NCI-H128 (cell line): ENCODE results near the gene TGOLN2.
"Not testable (repeated sequence)": the region's sequence is repeated elsewhere in the genome, so short reads cannot be mapped to it uniquely, and the experiment has no call there.

ENCODE experiments used
- DNase-seq: peaks from one replicate; lab custom pipeline; 2025; ENCODE audit not compliant: unreplicated experiment; lab: John Stamatoyannopoulos, UW

TGOLN2 gene

DNA sequence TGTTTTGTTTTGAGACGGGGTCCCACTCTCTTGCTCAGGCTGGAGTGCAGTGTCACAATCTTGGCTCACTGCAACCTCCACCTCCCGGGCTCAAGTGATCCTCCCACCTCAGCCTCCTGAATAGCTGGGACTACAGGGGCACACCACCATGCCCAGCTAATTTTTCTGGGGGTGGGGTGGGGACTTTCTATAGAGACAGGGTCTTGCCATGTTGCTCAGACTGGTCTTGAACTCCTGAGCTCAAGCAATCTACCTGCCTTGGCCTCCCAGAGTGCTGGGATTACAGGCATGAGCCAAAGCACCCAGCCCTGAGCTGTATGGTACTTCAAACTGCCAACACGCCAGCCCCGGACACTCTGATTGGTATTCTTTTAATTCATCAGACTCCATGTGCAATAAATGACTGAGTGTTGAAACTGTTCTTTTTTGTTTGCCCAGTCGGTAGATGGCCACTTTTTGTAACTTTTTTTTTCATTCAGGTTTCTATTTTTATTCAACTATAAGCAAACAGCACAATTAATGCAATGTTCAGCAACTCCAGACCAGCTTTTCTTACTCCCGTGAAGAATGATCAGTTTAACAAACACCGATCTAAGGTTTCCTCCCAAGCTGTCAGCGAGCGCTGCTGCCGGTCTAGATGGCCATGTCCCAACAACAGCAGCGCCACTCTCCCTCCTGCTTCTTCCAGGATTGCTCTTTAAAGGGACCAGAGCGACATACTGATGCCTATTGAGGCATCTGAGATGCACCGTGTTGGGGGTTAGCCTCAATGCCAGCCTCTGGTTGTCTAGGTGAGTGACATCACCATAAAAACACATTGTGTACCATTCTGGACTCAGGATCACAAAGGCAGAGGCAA is 12.5 kb upstream of the TGOLN2 start:
- no peak for DNase-seq

DNA sequence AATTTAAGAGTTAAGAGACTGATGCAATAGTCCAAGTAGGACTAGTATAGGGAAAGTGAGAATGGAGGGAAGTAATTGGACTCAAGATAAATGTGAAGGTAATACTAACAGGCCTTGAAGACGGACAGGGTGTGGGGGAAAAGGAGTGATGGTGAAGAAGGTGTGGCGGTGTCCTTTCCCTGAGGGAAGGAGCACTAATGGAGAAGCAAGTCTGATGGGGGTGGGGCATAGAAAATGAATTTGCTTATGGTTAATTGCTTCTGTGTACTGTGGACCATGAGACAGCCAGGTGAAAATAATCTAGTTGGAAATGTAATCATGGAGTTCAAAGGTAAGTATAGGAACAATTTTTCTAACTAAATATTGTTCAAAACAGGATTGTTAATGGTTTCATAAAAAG is 7.1 kb upstream of the TGOLN2 start:
- DNase-seq: no peak

DNA sequence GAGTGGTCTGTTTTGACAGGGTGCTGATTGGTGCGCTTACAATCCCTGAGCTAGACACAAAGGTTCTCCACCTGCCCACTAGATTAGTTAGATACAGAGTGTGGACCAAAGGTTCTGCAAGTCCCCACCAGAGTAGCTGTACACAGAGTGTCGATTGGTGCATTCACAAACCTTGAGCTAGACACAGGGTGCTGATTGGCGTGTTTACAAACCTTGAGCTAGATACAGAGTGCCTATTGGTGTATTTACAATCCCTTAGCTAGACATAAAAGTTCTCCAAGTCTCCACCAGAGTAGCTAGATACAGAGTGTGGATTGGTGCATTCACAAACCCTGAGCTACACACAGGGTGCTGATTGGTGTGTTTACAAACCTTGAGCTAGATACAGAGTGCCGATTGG is 6.1 kb upstream of the TGOLN2 start:
- not testable (repeated sequence) for DNase-seq

DNA sequence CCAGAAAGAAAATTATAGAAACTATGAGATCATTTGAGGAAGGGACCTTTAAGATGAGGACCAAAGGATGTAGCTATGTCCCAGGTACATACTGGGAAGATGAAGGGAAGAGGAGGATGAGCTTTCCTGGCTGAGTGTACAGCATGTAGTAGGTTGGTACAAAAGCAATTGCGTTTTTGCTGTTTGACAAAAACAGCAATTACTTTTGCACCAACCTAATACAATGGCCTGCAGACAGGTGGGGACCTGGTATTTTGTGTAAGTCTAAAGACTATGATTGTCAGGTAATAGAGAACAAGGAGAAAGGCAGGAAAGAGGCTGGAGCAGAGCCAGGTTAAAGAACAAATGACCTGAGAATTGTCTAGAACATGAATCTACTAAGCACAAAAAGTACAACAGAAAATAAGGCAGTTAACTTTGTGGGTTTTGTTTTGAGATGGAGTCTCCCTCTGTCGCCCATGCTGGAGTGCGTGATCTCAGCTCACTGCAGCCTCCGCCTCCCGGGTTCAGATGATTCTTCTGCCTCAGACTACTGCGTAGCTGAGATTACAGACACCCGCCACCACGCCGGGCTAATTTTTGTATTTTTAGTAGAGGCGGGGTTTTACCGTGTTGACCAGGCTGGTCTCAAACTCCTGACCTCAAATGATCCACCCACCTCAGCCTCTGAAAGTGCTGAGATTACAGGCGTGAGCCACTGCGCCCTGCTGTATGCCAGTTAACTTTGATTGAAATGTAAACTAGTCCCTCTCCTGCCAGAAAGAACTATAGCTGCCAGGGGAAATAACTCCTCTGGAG is 3.2 kb upstream of the TGOLN2 start:
- DNase-seq: no peak

DNA sequence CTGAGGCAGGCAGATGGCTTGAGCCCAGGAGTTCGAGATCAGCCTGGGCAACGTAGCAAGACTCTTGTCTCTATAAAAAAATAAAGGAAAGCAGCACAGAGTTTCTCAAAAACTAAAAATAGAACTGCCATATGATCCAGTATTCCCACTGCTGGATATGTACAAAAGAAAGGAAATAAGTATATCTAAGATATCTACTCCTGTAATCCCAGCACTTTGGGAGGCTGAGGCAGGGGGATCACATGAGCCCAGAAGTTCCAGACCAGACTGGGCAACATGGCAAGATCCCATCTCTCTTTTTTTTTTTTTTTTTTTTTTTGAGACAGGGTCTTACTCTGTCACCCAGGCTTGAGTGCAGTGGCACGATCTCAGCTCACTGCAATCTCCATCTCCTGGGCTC is 1.9 kb upstream of the TGOLN2 start:
- not testable (repeated sequence) for DNase-seq

DNA sequence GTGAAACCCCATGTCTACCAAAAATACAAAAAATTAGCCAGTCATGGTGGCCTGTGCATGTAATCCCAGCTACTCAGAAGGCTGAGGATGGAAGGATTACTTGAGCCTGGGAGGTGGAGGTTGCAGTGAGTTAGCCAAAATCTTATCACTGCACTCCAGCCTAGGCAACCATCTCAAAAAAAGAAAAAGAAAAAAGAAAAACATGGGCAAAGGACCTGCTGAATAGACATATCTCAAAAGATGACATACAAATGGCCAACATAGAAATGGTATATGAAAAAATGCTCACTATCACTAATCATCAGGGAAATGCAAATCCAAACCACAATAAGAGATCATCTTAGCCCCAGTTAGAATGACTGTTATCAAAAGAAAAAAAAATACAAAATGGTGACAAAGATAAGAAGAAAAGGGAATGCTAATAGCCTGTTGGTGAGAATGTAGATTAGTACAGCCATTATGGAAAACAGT is 1.4 kb upstream of the TGOLN2 start:
- no peak for DNase-seq

DNA sequence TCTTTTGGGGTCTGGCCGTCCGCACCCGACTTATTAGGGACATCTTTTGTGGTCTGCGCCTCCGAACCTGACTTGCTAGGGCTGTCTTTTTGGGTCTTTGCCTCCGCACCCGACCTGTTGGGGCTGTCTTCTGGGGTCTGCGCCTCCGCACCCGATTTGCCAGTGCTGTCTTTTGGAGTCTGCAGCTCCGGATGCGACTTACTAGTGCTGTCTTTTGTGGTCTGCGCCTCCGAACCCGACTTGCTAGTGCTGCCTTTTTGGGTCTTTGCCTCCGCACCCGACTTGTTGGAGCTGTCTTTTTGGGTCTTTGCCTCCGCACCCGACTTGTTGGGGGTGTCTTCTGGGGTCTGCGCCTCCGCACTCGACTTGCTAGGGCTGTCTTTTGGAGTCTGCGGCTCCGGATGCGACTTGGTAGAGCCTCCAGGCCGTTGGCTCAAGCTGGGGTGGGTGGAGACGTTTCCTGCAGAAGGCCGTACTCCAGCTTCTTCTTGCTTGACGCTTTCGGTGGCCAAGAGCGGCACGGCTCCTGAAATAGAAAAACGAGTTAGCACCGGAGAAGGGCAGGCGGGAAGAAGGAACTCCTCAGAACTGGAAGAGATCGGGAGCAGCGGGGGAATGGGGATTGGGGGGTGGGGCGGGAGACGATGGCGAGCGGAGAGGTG is 498 bp downstream of the TGOLN2 start:
- DNase-seq: no peak

DNA sequence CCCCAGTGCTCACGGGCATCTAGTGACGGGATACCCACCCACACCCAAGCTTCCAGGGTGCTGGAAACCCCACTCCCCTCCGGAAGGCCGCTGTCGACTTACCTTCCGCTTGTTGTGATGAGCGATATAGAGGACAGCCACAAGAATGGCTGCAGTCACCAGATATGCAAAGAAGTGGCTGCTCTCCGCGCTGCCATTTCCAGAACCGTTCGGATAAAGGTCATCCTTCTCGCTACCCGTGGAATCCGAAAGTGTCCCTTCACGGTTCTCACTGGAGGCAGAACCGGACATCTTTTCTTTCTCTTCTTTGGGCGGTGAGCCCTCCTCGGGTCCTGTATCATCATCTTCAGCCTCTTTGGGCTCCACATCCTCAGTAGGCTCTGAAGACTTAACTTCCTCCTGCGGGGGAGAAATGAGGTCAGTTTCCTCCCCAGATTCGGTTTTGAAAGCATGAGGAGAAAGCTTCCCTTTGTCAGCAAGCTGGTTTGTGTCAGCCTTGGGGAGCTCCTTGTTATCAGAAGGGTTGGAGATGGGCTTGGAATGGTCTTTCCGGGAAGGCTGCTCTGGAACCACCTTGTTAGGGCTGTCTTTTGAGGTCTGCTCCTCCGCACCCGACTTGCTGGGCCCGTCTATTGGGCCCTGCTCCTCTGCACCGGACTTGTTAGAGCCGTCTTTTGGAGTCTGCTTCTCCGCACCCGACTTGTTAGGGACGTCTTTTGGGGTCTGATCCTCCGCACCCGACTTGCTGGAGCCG is 1.2 kb downstream of the TGOLN2 start:
- no peak for DNase-seq

DNA sequence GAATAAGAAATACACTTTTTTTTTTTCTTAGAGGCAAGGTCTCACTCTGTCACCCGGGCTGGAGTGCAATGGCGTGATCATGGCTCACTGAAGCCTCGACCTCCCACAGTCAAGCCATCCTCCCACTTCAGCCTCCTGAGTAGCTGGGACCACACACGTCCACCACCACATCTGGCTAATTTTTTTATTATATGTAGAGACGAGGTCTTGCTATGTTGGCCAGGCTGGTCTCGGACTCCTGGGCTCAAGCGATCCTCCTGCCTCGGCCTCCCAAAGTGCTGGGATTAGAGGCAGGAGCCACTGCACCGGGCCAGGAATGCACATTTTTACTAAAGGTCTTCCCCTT is 2.4 kb downstream of the TGOLN2 start:
- DNase-seq: no peak

DNA sequence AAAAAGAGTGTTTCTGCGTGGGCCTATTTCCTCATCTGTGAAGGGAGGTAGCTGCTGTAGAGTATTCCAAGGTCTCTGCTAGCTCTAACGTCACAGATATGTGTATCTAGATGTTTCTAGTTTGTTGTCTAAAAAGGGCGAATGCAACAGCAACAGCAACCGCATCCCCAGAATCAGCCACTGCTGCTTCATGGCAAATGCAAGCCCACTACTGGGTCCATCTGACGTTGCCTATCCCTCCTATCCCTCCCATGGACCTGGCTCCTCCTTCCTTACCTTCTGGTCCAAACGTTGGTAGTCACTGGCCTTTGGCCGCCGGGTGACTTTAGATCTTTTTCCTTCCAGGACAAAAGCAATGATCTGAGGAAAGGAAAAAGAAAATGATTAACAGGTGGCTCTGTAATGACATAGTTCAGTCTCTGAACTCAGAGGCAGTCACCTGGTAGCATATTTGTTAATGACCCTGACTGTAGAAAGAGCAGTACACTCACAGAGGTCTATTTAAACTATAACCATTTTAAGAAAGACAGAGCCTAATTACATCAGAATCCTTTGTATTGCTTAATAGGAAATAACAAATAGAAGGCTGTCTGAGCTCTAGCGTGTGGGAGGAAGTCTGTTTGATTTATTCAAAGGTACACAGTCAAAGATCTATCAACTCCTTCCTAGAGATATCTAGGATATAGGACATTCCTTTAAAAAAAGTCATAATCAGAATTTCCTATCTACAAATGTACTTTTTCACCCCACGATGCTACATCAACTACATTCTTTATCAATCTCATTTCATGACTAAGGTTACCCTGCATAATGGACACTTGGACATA is 2.9 kb downstream of the TGOLN2 start:
- no peak for DNase-seq

DNA sequence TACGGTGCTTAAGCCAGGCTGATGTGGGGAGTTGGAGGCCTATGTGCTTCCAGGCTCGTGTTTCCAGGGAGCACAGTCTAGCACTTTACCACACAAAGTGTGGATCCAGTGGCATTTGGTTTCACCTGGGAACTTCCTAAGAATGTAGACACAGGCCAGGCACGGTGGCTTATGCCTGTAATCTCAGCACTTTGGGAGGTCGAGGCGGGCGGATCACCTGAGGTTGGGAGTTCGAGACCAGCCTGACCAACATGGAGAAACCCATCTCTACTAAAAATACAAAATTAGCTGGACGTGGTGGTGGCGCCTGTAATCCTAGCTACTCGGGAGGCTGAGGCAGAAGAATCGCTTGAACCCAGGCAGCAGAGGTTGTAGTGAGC is 3.8 kb downstream of the TGOLN2 start:
- not testable (repeated sequence) for DNase-seq

DNA sequence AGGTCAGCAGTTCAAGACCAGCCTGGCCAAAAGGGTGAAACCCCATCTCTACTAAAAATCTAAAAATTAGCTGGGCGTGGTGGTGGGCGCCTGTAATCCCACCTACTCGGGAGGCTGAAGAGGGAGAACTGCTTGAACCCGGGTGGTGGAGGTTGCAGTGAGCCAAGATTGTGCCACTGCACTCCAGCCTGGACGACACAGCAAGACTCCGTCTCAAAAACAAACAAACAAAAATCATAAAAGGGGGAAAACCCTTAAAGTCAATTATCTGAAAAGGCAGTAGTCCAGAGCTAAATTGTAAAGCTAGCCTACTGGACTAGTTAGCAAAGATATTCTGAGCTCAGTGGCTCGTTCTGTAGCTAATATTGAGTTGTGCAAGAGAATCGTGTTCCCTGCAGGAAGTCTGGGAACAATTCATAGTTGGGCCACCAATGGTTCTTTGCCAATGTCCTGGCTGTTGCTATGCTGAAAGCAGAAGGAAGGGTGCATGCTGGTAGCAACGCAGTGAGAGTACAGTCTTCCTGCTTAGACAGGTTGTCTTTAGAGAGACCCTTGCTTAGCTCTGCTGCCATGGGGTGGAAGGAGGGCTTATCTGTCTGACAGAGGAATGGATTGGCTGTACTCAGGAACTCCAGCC is 4.3 kb downstream of the TGOLN2 start:
- no peak for DNase-seq

DNA sequence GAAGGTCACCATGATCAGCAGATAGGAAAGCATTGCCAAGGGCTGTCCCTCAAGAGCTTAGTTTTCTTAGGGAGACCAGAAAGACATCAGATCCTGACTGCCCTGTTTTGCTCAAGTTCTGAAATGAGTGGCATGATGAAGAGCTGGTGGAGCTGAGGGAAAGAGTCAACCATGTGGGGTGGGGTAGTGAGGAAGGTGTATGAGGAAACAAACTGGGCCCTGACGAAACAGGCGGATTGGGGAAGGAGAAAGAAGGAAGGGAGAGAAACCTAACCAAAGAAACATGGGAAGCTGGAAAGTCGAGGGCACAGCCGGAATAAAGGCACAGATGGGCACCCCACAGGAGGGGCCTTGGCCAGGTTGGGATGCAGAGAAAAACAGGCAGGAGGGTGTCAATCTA is 8.0 kb downstream of the TGOLN2 start:
- no peak for DNase-seq

DNA sequence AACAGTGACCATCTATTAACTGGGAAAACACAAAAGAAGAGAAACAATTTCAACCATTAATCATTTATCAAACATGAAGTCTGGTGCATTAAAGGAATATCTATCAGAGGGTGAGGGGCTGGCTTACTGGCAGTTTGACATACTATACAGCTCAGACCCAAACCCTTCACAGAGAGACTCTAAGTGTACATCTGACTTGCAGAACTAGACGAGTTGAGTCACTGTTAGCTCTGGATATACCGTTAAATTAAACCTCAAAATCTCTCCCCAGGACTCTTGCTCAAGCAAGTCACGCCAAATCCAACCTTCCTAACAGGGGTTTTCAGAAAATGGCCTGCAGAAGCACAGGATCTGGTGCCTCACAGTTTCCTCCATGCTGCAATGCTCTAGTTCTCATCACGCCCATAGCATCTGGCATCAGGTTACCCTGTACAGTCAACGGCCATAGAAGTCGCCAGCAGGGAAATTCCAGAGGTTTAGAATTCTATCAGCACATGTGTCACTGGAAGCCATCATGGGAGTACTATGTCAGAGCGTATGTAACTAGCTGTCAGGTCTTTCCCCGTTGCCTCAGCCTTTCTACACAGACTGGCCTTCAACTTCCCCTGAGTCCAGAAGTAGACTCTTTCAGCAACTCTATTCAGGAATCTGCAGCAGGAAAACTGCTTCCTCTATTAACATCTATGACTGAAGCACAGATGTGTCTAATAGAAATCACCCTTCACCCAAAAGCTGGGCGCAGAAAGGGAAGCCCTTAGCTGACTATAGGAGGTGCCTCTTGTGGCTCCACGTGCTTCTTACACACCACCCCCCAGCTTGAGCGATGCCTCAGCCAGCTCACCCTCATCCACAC is 9.3 kb downstream of the TGOLN2 start:
- no peak for DNase-seq

DNA sequence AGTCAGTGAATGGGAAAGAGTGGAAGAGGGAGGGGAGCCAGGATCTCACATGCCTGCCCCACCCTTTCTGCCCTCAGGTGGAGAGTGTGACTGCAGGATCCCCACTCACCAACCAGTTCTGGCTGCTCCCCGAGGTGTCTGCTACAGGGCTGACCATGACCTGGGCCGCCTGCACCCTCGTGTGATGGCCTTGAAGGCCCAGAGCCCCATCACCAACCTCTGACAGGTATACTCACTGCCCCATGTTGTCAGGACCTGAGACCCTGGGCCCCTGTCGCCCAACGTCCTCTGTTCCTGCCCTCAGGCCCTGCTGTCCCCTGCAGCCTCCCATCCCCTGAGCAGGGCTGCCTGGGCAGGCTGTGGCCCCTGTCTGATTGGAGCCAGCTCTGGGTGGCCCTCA is 11.9 kb downstream of the TGOLN2 start:
- DNase-seq: not testable (repeated sequence)

DNA sequence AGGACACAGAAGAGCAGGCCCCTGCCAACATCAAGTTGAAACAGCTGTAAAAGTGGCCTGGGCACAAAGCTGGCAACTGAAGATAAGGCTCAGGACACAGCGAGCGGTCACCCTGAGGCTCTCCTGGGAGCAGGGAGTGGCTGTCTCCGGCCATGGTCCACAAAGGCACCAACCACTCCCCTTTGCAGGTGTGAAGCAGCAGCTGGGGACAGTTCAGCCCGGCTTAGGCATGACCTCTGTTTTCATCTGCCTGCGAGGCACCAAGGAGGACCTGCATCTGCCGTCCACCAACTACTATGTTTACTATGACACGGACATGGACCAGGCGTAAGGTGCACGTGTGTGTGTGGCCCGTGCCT is 12.9 kb downstream of the TGOLN2 start:
- no peak for DNase-seq

DNA sequence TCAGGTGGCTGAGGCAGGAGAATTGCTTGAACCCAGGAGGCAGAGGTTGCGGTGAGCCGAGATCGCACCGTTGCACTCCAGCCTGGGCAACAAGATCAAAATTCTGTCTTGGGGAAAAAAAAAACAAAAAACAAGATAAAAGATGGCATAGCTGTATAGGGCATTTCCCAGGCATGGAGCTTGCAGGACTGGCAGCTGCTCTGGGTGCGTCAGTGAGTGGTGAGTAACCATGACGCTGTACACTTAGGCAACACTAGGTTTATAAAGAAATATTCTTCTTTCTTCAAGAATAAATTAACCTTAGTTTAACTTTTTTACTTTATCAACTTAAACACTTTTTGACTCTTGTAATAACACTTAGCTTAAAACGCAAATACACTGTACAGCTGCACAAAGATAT is 15.4 kb downstream of the TGOLN2 start:
- DNase-seq: no peak

DNA sequence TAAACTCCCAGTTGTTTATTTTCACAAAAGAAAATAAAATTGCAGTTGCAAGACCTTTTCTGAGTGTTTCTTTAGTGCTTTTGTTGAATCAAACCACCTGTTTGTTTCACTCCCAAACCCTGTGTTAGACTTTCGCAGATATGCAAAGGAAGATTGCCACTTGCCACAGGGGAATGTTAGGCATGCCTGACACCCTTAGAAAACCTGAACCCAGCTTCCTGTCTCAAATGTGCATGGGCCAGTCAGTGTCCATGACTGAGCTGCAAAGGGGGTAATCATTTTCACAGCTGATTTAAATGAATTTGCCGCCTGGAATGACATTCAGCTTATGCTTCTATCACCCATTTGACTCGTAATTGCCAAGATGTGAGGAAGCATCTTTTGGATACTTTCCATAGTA is 17.5 kb downstream of the TGOLN2 start:
- no peak for DNase-seq
